ENCODE measurements around the gene VPS35L. TPM values are rescaled to one million over a fixed set of nuclear protein-coding genes. Genes with fewer than 3 reads are reported as not detected.
A peak's percentile ranks its signal among the peaks of the same experiment; 100 is the strongest.

VPS35L gene
- 10 to 100 TPM; 60.8 to 64.7 (median 63.9) TPM for polyA plus RNA-seq (ENCODE audit: insufficient read length in 3 of 3)

GRCh38 chr16:19555186-19555937 lies at the start of gene VPS35L:
VPS35L (plus strand) TSS chr16:19555703; CDS start chr16:19555730, 27 bp downstream.
- DNase-seq (ENCODE audit: low read depth in 3 of 3, low spot score in 2 of 3) = peak; percentile 96 to 98 (median 97)

- no peak for DNase-seq (ENCODE audit: low read depth in 3 of 3, low spot score in 2 of 3)
Measured at GRCh38 chr16:19506965-19507364, 48.5 kb upstream of the VPS35L start.

GRCh38 chr16:19507867-19508266 lies 47.6 kb upstream of the VPS35L start:
- DNase-seq (ENCODE audit: low read depth in 3 of 3, low spot score in 2 of 3) = no peak

GRCh38 chr16:19512297-19512696 lies 43.2 kb upstream of the VPS35L start:
- no peak for DNase-seq (ENCODE audit: low read depth in 3 of 3, low spot score in 2 of 3)

- no peak for DNase-seq (ENCODE audit: low read depth in 3 of 3, low spot score in 2 of 3)
Measured at GRCh38 chr16:19513377-19514053, 42.0 kb upstream of the VPS35L start.

- no peak for DNase-seq (ENCODE audit: low read depth in 3 of 3, low spot score in 2 of 3)
Measured at GRCh38 chr16:19515757-19516156, 39.7 kb upstream of the VPS35L start.

GRCh38 chr16:19517424-19518089 lies 37.9 kb upstream of the VPS35L start:
- no peak for DNase-seq (ENCODE audit: low read depth in 3 of 3, low spot score in 2 of 3)

- no peak for DNase-seq (ENCODE audit: low read depth in 3 of 3, low spot score in 2 of 3)
Measured at GRCh38 chr16:19518388-19518787, 37.1 kb upstream of the VPS35L start.

GRCh38 chr16:19520861-19521331 lies 34.6 kb upstream of the VPS35L start:
- no peak for DNase-seq (ENCODE audit: low read depth in 3 of 3, low spot score in 2 of 3)

- peak; percentile 78 to 88 (median 82) for DNase-seq (ENCODE audit: low read depth in 3 of 3, low spot score in 2 of 3)
Measured at GRCh38 chr16:19521471-19522396, 33.8 kb upstream of the VPS35L start, which contains the start of gene GDE1. GDE1 (minus strand) TSS chr16:19522098; CDS start chr16:19521964, 134 bp downstream.

- DNase-seq (ENCODE audit: low read depth in 3 of 3, low spot score in 2 of 3) = no peak
Measured at GRCh38 chr16:19522397-19522732, 33.1 kb upstream of the VPS35L start.

- DNase-seq (ENCODE audit: low read depth in 3 of 3, low spot score in 2 of 3) = no peak
Measured at GRCh38 chr16:19522760-19523159, 32.7 kb upstream of the VPS35L start.

GRCh38 chr16:19523184-19523558 lies 32.3 kb upstream of the VPS35L start:
- DNase-seq (ENCODE audit: low read depth in 3 of 3, low spot score in 2 of 3) = no peak

GRCh38 chr16:19523559-19524355 lies 31.7 kb upstream of the VPS35L start, which contains the start of gene CCP110:
CCP110 (plus strand) TSS chr16:19523942; CDS start chr16:19527882, 3,940 bp downstream.
- peak; percentile 70 to 94 (median 80) for DNase-seq (ENCODE audit: low read depth in 3 of 3, low spot score in 2 of 3)

GRCh38 chr16:19524356-19524615 lies 31.2 kb upstream of the VPS35L start:
- no peak for DNase-seq (ENCODE audit: low read depth in 3 of 3, low spot score in 2 of 3)

GRCh38 chr16:19524616-19525384 lies 30.7 kb upstream of the VPS35L start:
- peak in 2 of 3 donors; percentile 32 to 40 for DNase-seq (ENCODE audit: low read depth in 3 of 3, low spot score in 2 of 3)

- no peak for DNase-seq (ENCODE audit: low read depth in 3 of 3, low spot score in 2 of 3)
Measured at GRCh38 chr16:19525385-19525723, 30.1 kb upstream of the VPS35L start.

- DNase-seq (ENCODE audit: low read depth in 3 of 3, low spot score in 2 of 3) = no peak
Measured at GRCh38 chr16:19527161-19527560, 28.3 kb upstream of the VPS35L start.

- DNase-seq (ENCODE audit: low read depth in 3 of 3, low spot score in 2 of 3) = no peak
Measured at GRCh38 chr16:19528666-19529065, 26.8 kb upstream of the VPS35L start.

Data from right renal cortex interstitium (tissue), 3 donors.